CD1c-positive myeloid dendritic cell (primary cell): ENCODE data around the gene PPP1R12C.

ENCODE experiments used
- DNase-seq: peaks from one replicate; pipeline ENCODE4 v3.0.0-alpha.2; 2016; ENCODE audit errors: extremely low spot score

PPP1R12C gene

DNA sequence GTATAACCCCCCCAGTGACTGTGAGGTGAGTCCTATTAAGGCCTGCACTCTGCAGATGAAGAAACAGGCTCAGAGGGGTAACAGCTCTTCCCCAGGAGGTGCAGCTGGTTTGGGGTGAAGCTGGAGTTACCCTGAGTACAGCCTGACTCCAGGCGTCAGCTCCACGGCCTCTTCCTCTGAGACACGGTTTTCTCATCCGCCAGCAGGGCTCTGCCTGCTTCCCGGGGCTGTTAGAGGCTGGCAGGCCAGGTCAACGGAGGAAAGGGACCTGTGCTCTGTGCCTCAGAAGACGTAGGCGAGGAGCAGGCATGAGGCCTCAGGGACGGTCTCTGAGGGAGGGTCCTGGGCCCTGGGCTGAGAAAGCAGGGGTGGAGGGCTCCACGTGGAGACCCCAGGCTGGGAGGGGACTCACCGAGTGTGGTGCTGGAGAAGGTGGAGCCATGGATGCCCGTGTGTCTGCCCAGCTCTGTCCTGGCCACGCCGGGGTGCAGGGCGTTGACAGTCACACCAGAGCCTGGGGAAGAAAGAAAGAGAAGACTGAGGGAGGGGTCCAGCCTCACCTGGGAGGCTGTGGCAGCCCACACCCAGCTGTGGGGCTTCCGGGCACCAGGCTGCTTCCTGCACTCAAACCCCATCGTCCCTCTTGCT lies 70.3 kb downstream of the PPP1R12C start:
- no peak for DNase-seq

DNA sequence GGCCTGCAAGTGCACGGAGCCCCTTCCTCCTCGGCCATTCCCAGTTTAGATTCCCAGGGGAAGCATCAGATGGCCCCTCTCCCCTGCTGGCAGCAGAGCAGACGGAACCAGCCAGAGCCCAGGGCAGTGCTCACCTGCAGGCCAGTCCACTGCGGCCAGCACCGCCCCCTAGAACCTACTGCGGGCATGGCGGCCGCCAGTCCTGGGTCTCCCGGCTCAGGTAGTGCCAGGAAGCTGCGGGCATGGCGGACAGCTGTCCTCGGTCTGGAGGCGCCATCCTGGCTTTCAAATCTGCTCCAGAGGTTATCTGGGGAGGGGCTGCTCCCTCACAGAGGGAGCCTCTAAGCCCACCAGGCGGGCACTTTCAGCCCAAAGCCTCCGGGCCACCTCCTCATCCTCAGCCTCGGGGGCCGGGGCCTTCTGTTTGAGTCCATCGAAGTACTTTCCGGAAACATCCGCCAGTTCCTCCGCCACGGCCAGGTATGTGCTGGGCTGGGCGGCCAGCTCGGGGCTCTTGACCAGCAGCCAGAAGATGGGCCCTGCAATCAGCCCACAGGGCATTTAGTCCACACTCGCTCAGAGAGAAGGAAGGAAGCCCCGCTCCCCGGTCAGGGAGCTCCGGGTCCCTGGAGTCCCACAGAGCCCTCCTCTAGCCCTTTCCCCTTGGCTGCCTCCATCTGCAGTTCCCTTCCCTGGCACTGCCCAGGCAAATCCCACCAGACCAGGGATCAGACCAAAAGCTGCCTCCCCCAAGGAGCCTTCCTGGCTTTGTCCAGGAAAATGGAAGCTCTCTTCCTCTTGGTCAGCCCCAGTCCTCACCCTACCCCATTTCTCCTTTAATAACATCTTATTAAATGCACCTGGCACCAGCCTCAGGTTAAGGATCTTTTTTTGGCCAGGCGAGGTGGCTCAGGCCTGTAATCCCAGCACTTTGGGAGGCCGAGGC lies 72.4 kb downstream of the PPP1R12C start:
- no peak for DNase-seq

DNA sequence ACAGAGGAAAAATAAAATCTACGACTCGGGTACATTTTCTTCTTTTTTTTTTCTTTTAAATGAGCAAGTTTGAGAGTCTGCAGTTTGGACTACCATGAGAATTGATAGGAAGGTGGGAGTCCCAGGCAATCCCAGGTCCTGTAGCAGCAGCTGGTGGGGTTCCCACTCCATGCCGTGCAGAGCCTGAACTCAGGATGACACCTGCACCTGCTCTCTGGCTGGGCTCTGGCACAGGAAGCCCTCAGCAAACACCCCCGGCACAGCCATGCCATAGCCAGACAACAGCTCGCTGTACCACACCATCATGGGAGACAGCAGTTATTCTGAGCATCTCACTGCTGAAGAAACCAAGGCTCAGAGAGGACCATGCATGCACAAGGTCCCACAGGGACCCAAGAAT lies 73.2 kb downstream of the PPP1R12C start:
- no peak for DNase-seq

DNA sequence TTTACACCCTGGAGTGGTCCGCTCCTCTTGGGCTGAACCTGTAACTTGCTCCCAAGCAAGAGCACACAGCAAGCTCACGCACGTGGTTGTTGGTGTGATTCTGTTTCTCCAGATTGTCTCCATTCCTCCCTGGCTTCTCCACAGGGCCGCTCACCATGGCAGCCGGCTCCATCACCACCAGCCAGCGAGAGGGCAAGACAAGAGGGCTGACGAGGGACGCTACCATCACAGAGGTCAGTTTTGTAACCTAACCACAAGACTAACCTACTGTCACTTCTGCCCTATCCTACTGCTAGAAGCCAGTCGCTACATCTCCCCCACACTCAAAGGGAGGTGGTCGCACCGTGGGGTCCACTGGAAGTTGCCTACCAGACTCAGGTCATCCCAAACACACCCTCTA lies 74.7 kb downstream of the PPP1R12C start:
- no peak for DNase-seq

DNA sequence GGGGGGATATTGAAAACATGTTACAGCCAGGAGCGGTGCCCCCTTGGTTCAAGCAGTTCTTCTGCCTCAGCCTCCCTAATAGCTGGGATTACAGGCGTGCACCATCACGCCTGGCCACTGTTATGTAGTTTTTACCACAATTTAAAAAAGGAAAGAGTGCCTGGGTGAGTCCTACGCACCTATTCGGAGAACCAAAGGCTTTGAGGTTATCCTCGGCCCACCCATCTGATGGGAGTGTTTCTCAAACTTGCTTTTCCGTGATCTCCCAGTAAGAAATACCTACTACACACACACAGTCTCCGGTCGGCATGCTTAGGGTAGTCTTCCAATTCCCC lies 75.1 kb downstream of the PPP1R12C start:
- DNase-seq, result no peak

DNA sequence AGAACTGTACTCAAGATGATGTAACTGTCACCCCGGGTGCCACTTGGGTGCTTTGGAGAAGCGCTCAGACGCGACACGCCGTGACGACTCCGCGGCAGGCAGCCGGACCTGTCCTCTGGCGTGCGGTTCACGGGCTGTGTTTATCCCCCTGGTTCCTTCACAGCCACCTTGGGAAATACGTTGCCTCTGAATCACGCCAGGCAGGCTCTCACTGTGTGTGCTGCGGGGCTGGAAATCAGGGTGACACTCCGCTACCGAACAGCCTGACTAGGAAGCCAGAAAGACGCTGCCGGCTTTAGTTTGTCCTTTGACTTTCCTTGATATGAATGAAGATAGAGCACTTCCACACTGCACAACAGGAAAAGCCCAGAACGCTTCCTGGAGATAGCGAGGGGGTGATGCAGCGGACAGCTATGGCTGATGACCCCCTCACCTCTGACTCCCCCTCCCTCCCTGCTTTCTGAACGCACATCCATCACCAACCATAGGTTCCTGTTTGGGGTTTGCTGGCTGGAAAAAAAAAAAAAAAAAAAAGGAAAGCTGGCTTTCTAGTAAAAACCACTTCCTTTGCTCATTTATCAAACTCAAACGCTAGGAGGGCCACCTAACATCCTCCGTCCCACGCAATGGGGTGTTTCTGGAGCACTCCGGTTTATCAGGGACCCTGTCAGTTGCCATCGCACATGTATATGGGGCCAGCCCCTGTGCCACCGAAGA lies 75.7 kb downstream of the PPP1R12C start:
- DNase-seq, result peak; percentile 37

DNA sequence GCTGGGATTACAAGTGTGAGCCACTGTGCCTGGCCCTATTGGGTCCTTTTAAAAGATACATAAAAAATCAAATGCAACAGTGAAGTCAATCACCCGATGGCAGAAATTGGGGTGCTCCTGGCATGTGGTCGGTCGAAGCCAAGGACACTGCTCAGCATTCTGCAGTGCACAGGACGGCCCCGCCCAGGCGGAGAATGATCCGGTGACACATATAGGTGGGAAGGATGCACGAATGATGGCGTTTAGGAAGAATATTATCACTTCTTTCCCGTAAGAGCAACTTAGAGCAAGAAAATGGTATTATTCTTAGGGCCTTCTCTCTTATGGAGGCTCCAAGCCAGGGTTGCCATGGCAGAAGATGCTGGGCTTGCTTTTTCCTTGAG lies 76.2 kb downstream of the PPP1R12C start:
- DNase-seq, result no peak
